IMR-90 (cell line): Measurements from ENCODE around the gene AMOTL2. TPM values are rescaled to one million over a fixed set of nuclear protein-coding genes. Genes with fewer than 3 reads are reported as not detected.

ENCODE experiments used
- ATAC-seq: fragments of 200-7000 bp; cut with Tn5 transposase; 2 replicates; pipeline ENCODE4 v1.9.1; 2020; ENCODE audit warnings: low read depth, mild to moderate bottlenecking, moderate library complexity
- BruUV-seq: library from RNA; stranded (reverse); fragments of 400-500 nt; replicated peaks from 2 replicates; lab custom pipeline; 2021; lab: Mats Ljungman, UMichigan
- CTCF ChIA-PET: fragments of 300-600 bp; formaldehyde crosslinking; extraction: SDS; loops from one replicate; lab custom pipeline; 2021; ENCODE audit warnings: antibody characterized with exemption; lab: Yijun Ruan, JAX
- POLR2A ChIA-PET: fragments of 300-600 bp; sonication (Branson Sonifier 250); formaldehyde crosslinking; loops from one replicate; lab custom pipeline; 2022; ENCODE audit warnings: antibody characterized with exemption; ENCODE audit not compliant: unreplicated experiment; lab: Charles Lee
- DNase-seq: peaks from one replicate; pipeline ENCODE4 v3.0.0; 2013
- H2AFZ ChIP-seq: replicated peaks from 2 replicates; pipeline ENCODE3; 2013; ENCODE audit warnings: low read length, mild to moderate bottlenecking; ENCODE audit not compliant: poor library complexity
- H2AK5ac ChIP-seq: 2 replicates; pipeline ENCODE4 v1.6.1; 2013; ENCODE audit warnings: low read depth, low read length, inconsistent platforms
- H2AK9ac ChIP-seq: replicated peaks from 2 replicates; pipeline ENCODE3; 2013; ENCODE audit warnings: mild to moderate bottlenecking, low read depth, low read length, moderate library complexity; ENCODE audit not compliant: poor library complexity
- H2BK120ac ChIP-seq: 2 replicates; pipeline ENCODE4 v1.6.1; 2013; ENCODE audit warnings: low read depth, low read length, inconsistent platforms
- H2BK15ac ChIP-seq: 3 replicates; pipeline ENCODE4 v1.6.1; 2013; ENCODE audit warnings: low read depth, low read length, inconsistent platforms
- H2BK20ac ChIP-seq: 2 replicates; pipeline ENCODE4 v1.6.1; 2013; ENCODE audit warnings: low read depth, mild to moderate bottlenecking, inconsistent platforms, low read length, moderate library complexity
- H2BK5ac ChIP-seq: 2 replicates; pipeline ENCODE4 v1.6.1; 2013; ENCODE audit warnings: mild to moderate bottlenecking, low read depth, low read length, inconsistent platforms; ENCODE audit not compliant: poor library complexity, severe bottlenecking
- H3K14ac ChIP-seq: replicated peaks from 2 replicates; pipeline ENCODE4 v1.6.1; 2013; ENCODE audit warnings: low read depth, low read length, inconsistent platforms
- H3K18ac ChIP-seq: 2 replicates; pipeline ENCODE4 v1.6.1; 2013; ENCODE audit warnings: low read depth, low read length, control low read depth
- H3K23ac ChIP-seq: 2 replicates; pipeline ENCODE4 v1.6.1; 2013; ENCODE audit warnings: low read depth, low read length, inconsistent platforms
- H3K27ac ChIP-seq: 2 replicates; pipeline ENCODE4 v1.5.1; 2013; ENCODE audit warnings: mild to moderate bottlenecking, control low read depth, low read length; ENCODE audit not compliant: insufficient read depth
- H3K27me3 ChIP-seq: 2 replicates; pipeline ENCODE4 v1.6.1; 2013; ENCODE audit warnings: low read length; ENCODE audit not compliant: control insufficient read depth, insufficient read depth
- H3K36me3 ChIP-seq: 2 replicates; pipeline ENCODE4 v1.6.1; 2013; ENCODE audit warnings: low read length, mixed read lengths; ENCODE audit not compliant: control insufficient read depth, insufficient read depth
- H3K4ac ChIP-seq: 2 replicates; pipeline ENCODE4 v1.6.1; 2013; ENCODE audit warnings: low read depth, low read length, inconsistent platforms
- H3K4me1 ChIP-seq: 2 replicates; pipeline ENCODE4 v1.6.1; 2013; ENCODE audit warnings: low read length, mixed read lengths; ENCODE audit not compliant: control insufficient read depth, insufficient read depth
- H3K4me2 ChIP-seq: 2 replicates; pipeline ENCODE4 v1.6.1; 2013; ENCODE audit warnings: low read depth, mild to moderate bottlenecking, control low read depth, low read length, moderate library complexity
- H3K4me3 ChIP-seq: 2 replicates; pipeline ENCODE4 v1.5.1; 2013; ENCODE audit warnings: low read depth, mild to moderate bottlenecking, control low read depth, low read length, moderate library complexity; ENCODE audit not compliant: insufficient read depth
- H3K56ac ChIP-seq: 2 replicates; pipeline ENCODE4 v1.6.1; 2013; ENCODE audit warnings: low read length, inconsistent platforms; ENCODE audit not compliant: insufficient read depth; ENCODE audit errors: extremely low read depth
- H3K79me1 ChIP-seq, 2 experiments: 2 replicates each; pipeline ENCODE4 v1.6.1; 2013; ENCODE audit warnings: low read length in 2 of 2, inconsistent platforms in 1 of 2, low read depth in 1 of 2
- H3K9ac ChIP-seq: 2 replicates; pipeline ENCODE4 v1.6.1; 2013; ENCODE audit warnings: low read depth, low read length, control low read depth
- H3K9me1 ChIP-seq: 2 replicates; pipeline ENCODE4 v1.6.1; 2013; ENCODE audit warnings: low read length, inconsistent platforms; ENCODE audit not compliant: insufficient read depth
- H3K9me3 ChIP-seq: 2 replicates; pipeline ENCODE4 v1.6.1; 2013; ENCODE audit warnings: low read length; ENCODE audit not compliant: control insufficient read depth, insufficient read depth
- H4K20me1 ChIP-seq: 2 replicates; pipeline ENCODE4 v1.6.1; 2013; ENCODE audit warnings: low read length, inconsistent platforms; ENCODE audit not compliant: insufficient read depth
- H4K5ac ChIP-seq: 2 replicates; pipeline ENCODE4 v1.6.1; 2013; ENCODE audit warnings: mild to moderate bottlenecking, low read depth, low read length, control low read depth
- H4K8ac ChIP-seq, 2 experiments: 2 replicates each; pipeline ENCODE4 v1.6.1; 2013; ENCODE audit warnings: low read depth in 2 of 2, low read length in 2 of 2, control low read depth in 1 of 2, inconsistent platforms in 1 of 2
- H4K91ac ChIP-seq: 2 replicates; pipeline ENCODE4 v1.6.1; 2013; ENCODE audit warnings: low read depth, low read length, inconsistent platforms; ENCODE audit not compliant: insufficient read depth
- ELK1 ChIP-seq: fragments of 150-350 bp; IDR thresholded peaks from 2 replicates; pipeline ENCODE4 v1.6.1; 2016; ENCODE audit warnings: low read depth, mild to moderate bottlenecking, low read length, moderate library complexity, borderline replicate concordance
- MXI1 ChIP-seq: IDR thresholded peaks from 2 replicates; pipeline ENCODE4 v1.6.1; 2012; ENCODE audit warnings: low read depth, mild to moderate bottlenecking, low read length, moderate library complexity, borderline replicate concordance
- WGBS, 2 experiments: methylation state at CpG; one replicate each; pipeline versions ENCODE4 v1.1.5 to v1.1.7; 2013; ENCODE audit warnings: missing lambda C conversion rate in 2 of 2; ENCODE audit not compliant: insufficient read length in 1 of 2; ENCODE audit errors: extremely low coverage in 2 of 2; 5-methylcytosine and 5-hydroxymethylcytosine counted together
- dilution Hi-C: fragments of 300-500 bp; cut with HindIII; formaldehyde crosslinking; loops from one replicate; pipeline ENCODE4 v1.14.3; 2018; ENCODE audit warnings: low sequenced_read_pairs; ENCODE audit not compliant: unreplicated experiment
- in situ Hi-C: fragments of 300-500 bp; cut with MboI; formaldehyde crosslinking; loops from 3 replicates; pipeline ENCODE4 v1.14.3; 2019; ENCODE audit warnings: low sequenced_read_pairs, inconsistent platforms, mixed read lengths
- intact Hi-C: fragments of 100-400 bp; cut with micrococcal nuclease; formaldehyde crosslinking; loops from 2 replicates; pipeline ENCODE4 v1.10.0; 2022
- polyA plus RNA-seq, 3 experiments: library from polyadenylated mRNA; depleted of rRNA; stranded (reverse); fragments of >200 nt; gene quantifications; 2 replicates each; pipeline ENCODE4 v1.2.3, GENCODE V29; 2012; ENCODE audit warnings: low replicate concordance in 1 of 3
- total RNA-seq: library from RNA; depleted of rRNA; stranded (reverse); fragments of >200 nt; gene quantifications from 2 replicates; pipeline ENCODE4 v1.2.3, GENCODE V29; 2012

AMOTL2 gene
- total and polyA plus RNA-seq, 2 of the 4 experiments (the other 2 are of a cell fraction): 162 to 176 TPM

- no peak for TF ChIP-seq MXI1
- no peak for TF ChIP-seq ELK1
- intact Hi-C loops (no loop called here), in situ Hi-C loops (no loop called here), dilution Hi-C loops (no loop called here)
- Histone ChIP-seq H3K56ac (no peak overlapping the region), H3K4ac (no peak overlapping the region), H3K18ac (no peak overlapping the region), H2BK5ac (no peak overlapping the region), H3K14ac (no peak overlapping the region), H3K9ac (no peak overlapping the region), H3K23ac (no peak overlapping the region), H3K9me3 (peaks cover 5% of the 10 kb centered on the region), H2BK20ac (no peak overlapping the region), H3K79me1 (no peaks in the 10 kb centered on the region), H4K5ac (no peak overlapping the region), H3K4me3 (no peak overlapping the region), H3K27ac (no peak overlapping the region), H2AK9ac (no peak overlapping the region), H2AK5ac (no peak overlapping the region; the same call in 1 of the 2 replicates), H2BK15ac (no peak overlapping the region), H3K36me3 (no peaks in the 10 kb centered on the region), H3K9me1 (no peaks in the 10 kb centered on the region; the same call in 1 of the 2 replicates), H2AFZ (no peak overlapping the region), H4K8ac (no peak overlapping the region), H4K20me1 (no peaks in the 10 kb centered on the region), H3K4me2 (no peak overlapping the region), H2BK120ac (no peak overlapping the region), H4K91ac (no peak overlapping the region), H3K27me3 (no peaks in the 10 kb centered on the region; the same call in 1 of the 2 replicates), H3K4me1 (peaks cover 3% of the 10 kb centered on the region; the same call in 1 of the 2 replicates)
- ATAC-seq (no peak), DNase-seq (no peak)
- ChIA-PET CTCF (no interaction called here), POLR2A (no interaction called here)
- no TSS peak for BruUV-seq
- no CpG with 5 or more reads among the region's 2 CpGs for WGBS, 2 experiments
Measured at GRCh38 chr3:134393074-134393473, 18.8 kb upstream of the AMOTL2 start.
